ENCODE measurements around the gene MYO9B. TPM values are rescaled to one million over a fixed set of nuclear protein-coding genes. Genes with fewer than 3 reads are reported as not detected.
"Not testable (repeated sequence)": the region's sequence is repeated elsewhere in the genome, so short reads cannot be mapped to it uniquely, and the experiment has no call there.

Gene MYO9B
- polyA plus RNA-seq, 1 donor (not counting 4 experiments of a cell fraction or from before 2014, with no cell fraction given), result 14.3 TPM

GRCh38 chr19:17185590-17185989 is 110.0 kb downstream of the MYO9B start:
- Histone ChIP-seq H3K36me3 (ENCODE audit: control insufficient read depth in 2 of 2, extremely low read depth in 1 of 2, insufficient read depth in 2 of 2, low read length in 2 of 2) (peaks cover 11 to 42% of the 10 kb centered on the region in 2 experiments), H3K4me3 (ENCODE audit: control insufficient read depth in 2 of 3, extremely low read depth in 1 of 3, insufficient read depth in 2 of 3, low read depth in 1 of 3, low read length in 3 of 3) (no peak overlapping the region), H3K4me1 (ENCODE audit: control insufficient read depth, extremely low read depth, insufficient read depth, low read length) (no peaks in the 10 kb centered on the region), H3K79me2 (ENCODE audit: control insufficient read depth, insufficient read depth, low read length) (no peaks in the 10 kb centered on the region), H3K9me3 (ENCODE audit: control insufficient read depth, low read depth, low read length) (no peaks in the 10 kb centered on the region), H3K27ac (ENCODE audit: control insufficient read depth, insufficient read depth, low read length) (no peak overlapping the region), H2AFZ (ENCODE audit: control insufficient read depth, low read length) (no peak overlapping the region), H3K9ac (ENCODE audit: control insufficient read depth, extremely low read depth, insufficient read depth, low read length) (no peak overlapping the region), H3K4me2 (ENCODE audit: control insufficient read depth, extremely low read depth, insufficient read depth, low read depth, low read length) (no peak overlapping the region), H4K20me1 (ENCODE audit: control insufficient read depth, extremely low read depth, insufficient read depth, low read length) (no peaks in the 10 kb centered on the region), H3K9me1 (ENCODE audit: control insufficient read depth, extremely low read depth, insufficient read depth, low read length) (no peaks in the 10 kb centered on the region), H3K27me3 (ENCODE audit: control insufficient read depth, extremely low read depth, insufficient read depth, low read length) (no peaks in the 10 kb centered on the region)
- TF ChIP-seq, protein P1, sequence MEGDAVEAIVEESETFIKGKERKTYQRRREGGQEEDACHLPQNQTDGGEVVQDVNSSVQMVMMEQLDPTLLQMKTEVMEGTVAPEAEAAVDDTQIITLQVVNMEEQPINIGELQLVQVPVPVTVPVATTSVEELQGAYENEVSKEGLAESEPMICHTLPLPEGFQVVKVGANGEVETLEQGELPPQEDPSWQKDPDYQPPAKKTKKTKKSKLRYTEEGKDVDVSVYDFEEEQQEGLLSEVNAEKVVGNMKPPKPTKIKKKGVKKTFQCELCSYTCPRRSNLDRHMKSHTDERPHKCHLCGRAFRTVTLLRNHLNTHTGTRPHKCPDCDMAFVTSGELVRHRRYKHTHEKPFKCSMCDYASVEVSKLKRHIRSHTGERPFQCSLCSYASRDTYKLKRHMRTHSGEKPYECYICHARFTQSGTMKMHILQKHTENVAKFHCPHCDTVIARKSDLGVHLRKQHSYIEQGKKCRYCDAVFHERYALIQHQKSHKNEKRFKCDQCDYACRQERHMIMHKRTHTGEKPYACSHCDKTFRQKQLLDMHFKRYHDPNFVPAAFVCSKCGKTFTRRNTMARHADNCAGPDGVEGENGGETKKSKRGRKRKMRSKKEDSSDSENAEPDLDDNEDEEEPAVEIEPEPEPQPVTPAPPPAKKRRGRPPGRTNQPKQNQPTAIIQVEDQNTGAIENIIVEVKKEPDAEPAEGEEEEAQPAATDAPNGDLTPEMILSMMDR (optimal IDR thresholded peaks at IDR 0.05 in 1 of 3, IDR thresholded peaks at IDR 0.05 in 1 of 3, conservative IDR thresholded peaks at IDR 0.05 in 1 of 3; ENCODE audit: extremely low read depth in 1 of 3, insufficient read depth in 2 of 3, low read length in 3 of 3), result no peak
- no peak for TF ChIP-seq EZH2 (IDR thresholded peaks at IDR 0.05; ENCODE audit: low read length)
- DNase-seq (ENCODE audit: low read depth, low spot score) (no peak), FAIRE-seq (no peak)
- dilution Hi-C loops (cut with MboI; ENCODE audit: extremely low pct_ligation_motif_present, low sequenced_read_pairs), result no loop called here

DNA sequence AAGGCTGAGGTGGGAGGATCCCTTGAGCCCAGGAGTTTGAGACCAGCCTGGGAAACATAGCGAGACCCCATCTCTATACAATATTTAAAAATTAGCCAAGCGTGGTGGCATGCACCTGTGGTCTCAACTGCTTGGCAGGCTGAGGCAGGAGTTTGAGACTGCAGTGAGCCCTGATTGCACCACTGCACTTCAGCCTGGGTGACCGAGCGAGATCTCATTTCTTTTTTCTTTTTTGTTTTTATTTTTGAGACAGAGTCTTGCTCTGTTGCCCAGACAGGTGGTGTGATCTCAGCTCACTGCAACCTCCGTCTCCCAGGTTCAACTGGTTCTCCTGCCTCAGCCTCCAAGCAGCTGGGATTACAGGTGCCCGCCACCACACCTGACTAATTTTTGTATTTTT is 116.2 kb downstream of the MYO9B start:
- DNase-seq (ENCODE audit: low read depth, low spot score); H3K9ac ChIP-seq (ENCODE audit: control insufficient read depth, extremely low read depth, insufficient read depth, low read length); H2AFZ ChIP-seq (ENCODE audit: control insufficient read depth, low read length); H3K79me2 ChIP-seq (ENCODE audit: control insufficient read depth, insufficient read depth, low read length); H4K20me1 ChIP-seq (ENCODE audit: control insufficient read depth, extremely low read depth, insufficient read depth, low read length); dilution Hi-C loops (cut with MboI; ENCODE audit: extremely low pct_ligation_motif_present, low sequenced_read_pairs); H3K9me1 ChIP-seq (ENCODE audit: control insufficient read depth, extremely low read depth, insufficient read depth, low read length); H3K27ac ChIP-seq (ENCODE audit: control insufficient read depth, insufficient read depth, low read length); H3K4me3 ChIP-seq (ENCODE audit: control insufficient read depth in 2 of 3, extremely low read depth in 1 of 3, insufficient read depth in 2 of 3, low read depth in 1 of 3, low read length in 3 of 3); H3K27me3 ChIP-seq (ENCODE audit: control insufficient read depth, extremely low read depth, insufficient read depth, low read length); H3K4me1 ChIP-seq (ENCODE audit: control insufficient read depth, extremely low read depth, insufficient read depth, low read length); H3K4me2 ChIP-seq (ENCODE audit: control insufficient read depth, extremely low read depth, insufficient read depth, low read depth, low read length); H3K9me3 ChIP-seq (ENCODE audit: control insufficient read depth, low read depth, low read length); FAIRE-seq: not testable (repeated sequence)
- peaks cover 25 to 28% of the 10 kb centered on the region in 2 experiments for H3K36me3 ChIP-seq (ENCODE audit: control insufficient read depth in 2 of 2, extremely low read depth in 1 of 2, insufficient read depth in 2 of 2, low read length in 2 of 2)

- H3K9me1 ChIP-seq (ENCODE audit: control insufficient read depth, extremely low read depth, insufficient read depth, low read length), result no peaks in the 10 kb centered on the region
- H3K9me3 ChIP-seq (ENCODE audit: control insufficient read depth, low read depth, low read length), result no peaks in the 10 kb centered on the region
- FAIRE-seq, result no peak
- dilution Hi-C loops (cut with MboI; ENCODE audit: extremely low pct_ligation_motif_present, low sequenced_read_pairs), result no loop called here
- H4K20me1 ChIP-seq (ENCODE audit: control insufficient read depth, extremely low read depth, insufficient read depth, low read length), result no peaks in the 10 kb centered on the region
- H3K4me1 ChIP-seq (ENCODE audit: control insufficient read depth, extremely low read depth, insufficient read depth, low read length), result no peaks in the 10 kb centered on the region
- H3K36me3 ChIP-seq (ENCODE audit: control insufficient read depth in 2 of 2, extremely low read depth in 1 of 2, insufficient read depth in 2 of 2, low read length in 2 of 2), result peaks cover 27 to 29% of the 10 kb centered on the region in 2 experiments
- H2AFZ ChIP-seq (ENCODE audit: control insufficient read depth, low read length), result no peak overlapping the region
- no peaks in the 10 kb centered on the region for H3K79me2 ChIP-seq (ENCODE audit: control insufficient read depth, insufficient read depth, low read length)
- no peak for DNase-seq (ENCODE audit: low read depth, low spot score)
- H3K4me2 ChIP-seq (ENCODE audit: control insufficient read depth, extremely low read depth, insufficient read depth, low read depth, low read length), result no peak overlapping the region
- TF ChIP-seq, protein P1 (optimal IDR thresholded peaks at IDR 0.05 in 1 of 3, IDR thresholded peaks at IDR 0.05 in 1 of 3, conservative IDR thresholded peaks at IDR 0.05 in 1 of 3; ENCODE audit: extremely low read depth in 1 of 3, insufficient read depth in 2 of 3, low read length in 3 of 3), result no peak
- no peak for TF ChIP-seq EZH2 (IDR thresholded peaks at IDR 0.05; ENCODE audit: low read length)
- H3K27me3 ChIP-seq (ENCODE audit: control insufficient read depth, extremely low read depth, insufficient read depth, low read length), result no peaks in the 10 kb centered on the region
- H3K27ac ChIP-seq (ENCODE audit: control insufficient read depth, insufficient read depth, low read length), result no peak overlapping the region
- no peak overlapping the region for H3K9ac ChIP-seq (ENCODE audit: control insufficient read depth, extremely low read depth, insufficient read depth, low read length)
- H3K4me3 ChIP-seq (ENCODE audit: control insufficient read depth in 2 of 3, extremely low read depth in 1 of 3, insufficient read depth in 2 of 3, low read depth in 1 of 3, low read length in 3 of 3), result no peak overlapping the region
Observed at GRCh38 chr19:17192751-17193150, 117.2 kb downstream of the MYO9B start.
